Measurements from ENCODE around the gene TRMO.

DNA sequence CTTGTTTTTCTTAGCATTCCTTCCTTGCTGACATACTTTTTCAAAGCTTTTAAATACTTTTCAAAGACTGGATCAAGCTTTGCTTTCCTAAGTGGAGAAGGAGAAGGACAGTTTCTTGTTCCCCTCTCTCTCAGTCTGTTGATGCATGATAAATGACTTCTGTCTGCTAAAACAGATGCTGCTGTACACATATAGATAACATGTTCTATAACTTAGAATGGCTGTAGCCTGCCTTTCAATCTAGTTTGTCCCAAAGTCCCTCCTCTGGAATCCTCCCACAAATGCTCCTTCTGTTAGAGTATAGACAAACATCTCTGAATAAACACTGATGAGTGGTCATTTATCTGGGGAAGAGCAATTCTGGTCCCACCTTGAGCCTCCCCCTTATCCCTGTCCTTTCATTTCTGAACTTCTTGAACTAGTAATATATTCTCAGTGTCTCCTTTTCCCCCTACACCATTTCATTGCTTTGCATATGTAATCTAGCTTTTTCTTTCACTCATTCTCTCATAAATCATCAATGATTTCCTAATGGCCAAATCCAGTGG is 21.1 kb upstream of the TRMO start:
- TF ChIP-seq SP1 (IDR thresholded peaks at IDR 0.05) (no peak), LEF1 (IDR thresholded peaks at IDR 0.05; ENCODE audit: borderline replicate concordance) (no peak), ARNT (IDR thresholded peaks at IDR 0.05) (no peak), BHLHE40 (IDR thresholded peaks at IDR 0.05; ENCODE audit: borderline replicate concordance) (no peak), FOXA1 (IDR thresholded peaks at IDR 0.05) (no peak)

Data from HEK293T (cell line).